Measurements from ENCODE around the gene ADGRE2.

- TF ChIP-seq POLR2A (IDR thresholded peaks at IDR 0.05) (no peak), CTCF (IDR thresholded peaks at IDR 0.05) (no peak), EP300 (IDR thresholded peaks at IDR 0.05) (no peak)
These were observed 29.8 kb downstream of the ADGRE2 start for GRCh38 chr19:14748601-14749000.

Measured in suprapubic skin (tissue), 3 donors.